H7 (cell line): ENCODE data around the gene THOC7. TPM values are rescaled to one million over a fixed set of nuclear protein-coding genes. Genes with fewer than 3 reads are reported as not detected.

Experiments used
- DNase-seq: peaks from one replicate; pipeline ENCODE4 v3.0.0; 2012
- H3K27me3 ChIP-seq: 2 replicates; pipeline ENCODE4 v1.6.0; 2011; ENCODE audit warnings: mild to moderate bottlenecking, low read length; ENCODE audit not compliant: control insufficient read depth, insufficient read depth
- H3K36me3 ChIP-seq: replicated peaks from 2 replicates; pipeline ENCODE4 v1.5.1; 2011; ENCODE audit warnings: low read length; ENCODE audit not compliant: control insufficient read depth, insufficient read depth
- H3K4me3 ChIP-seq: 2 replicates; pipeline ENCODE4 v1.5.1; 2011; ENCODE audit warnings: low read depth, mild to moderate bottlenecking, control low read depth, low read length, moderate library complexity; ENCODE audit not compliant: insufficient read depth
- total RNA-seq: library from RNA; depleted of rRNA; stranded (reverse); fragments of >200 nt; shearing (Covaris generic); gene quantifications from 2 replicates; pipeline ENCODE4 v1.2.3, GENCODE V29; 2014

THOC7 gene
- total RNA-seq, 1 experiment from 2014 or later, result 52.0 TPM

DNA sequence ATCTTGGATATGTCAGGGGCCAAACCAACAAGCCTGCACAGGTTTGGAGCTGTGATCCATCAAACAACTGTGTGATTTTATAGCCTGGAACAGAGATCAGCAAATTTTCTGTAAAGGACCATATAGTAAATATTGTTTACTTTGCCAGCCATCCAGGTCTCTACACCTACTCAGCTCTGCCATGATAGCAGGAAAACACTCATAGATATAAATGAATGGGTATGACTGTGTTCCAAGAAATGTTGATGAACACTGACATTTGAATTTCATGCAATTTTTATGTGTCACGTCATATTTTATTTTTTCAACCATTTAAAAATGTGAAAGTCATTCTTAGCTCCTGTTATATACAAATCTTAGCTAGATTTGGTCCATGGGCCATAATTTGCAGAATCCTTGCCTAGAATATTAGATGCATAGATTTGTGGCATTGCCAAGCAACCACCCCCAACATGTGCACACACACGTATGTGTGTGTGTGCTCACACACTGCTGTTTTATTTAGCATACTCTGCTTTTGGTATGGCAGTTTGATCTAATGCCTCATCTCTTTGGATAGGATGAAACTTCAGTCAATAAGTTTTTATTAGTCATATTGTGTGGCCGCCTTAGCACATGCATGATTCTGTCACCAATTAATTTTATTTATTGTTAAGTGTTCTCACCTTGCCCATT is 6.5 kb upstream of the THOC7 start:
- Histone ChIP-seq H3K36me3 (no peaks in the 10 kb centered on the region), H3K27me3 (no peaks in the 10 kb centered on the region), H3K4me3 (no peak overlapping the region)
- DNase-seq, result no peak

GRCh38 chr3:63867225-63867624 is 3.6 kb upstream of the THOC7 start:
- Histone ChIP-seq H3K36me3 (no peaks in the 10 kb centered on the region), H3K4me3 (no peak overlapping the region), H3K27me3 (no peaks in the 10 kb centered on the region)
- no peak for DNase-seq

- Histone ChIP-seq H3K36me3 (no peaks in the 10 kb centered on the region), H3K27me3 (no peaks in the 10 kb centered on the region), H3K4me3 (peak overlapping the region; percentile 81)
- no peak for DNase-seq
Measured at GRCh38 chr3:63864965-63865327, 1.3 kb upstream of the THOC7 start.

GRCh38 chr3:63864008-63864964 is 681 bp upstream of the THOC7 start:
- peak overlapping the region; percentile 81 for H3K4me3 ChIP-seq
- no peaks in the 10 kb centered on the region for H3K36me3 ChIP-seq
- H3K27me3 ChIP-seq, result no peaks in the 10 kb centered on the region
- peak; percentile 85 for DNase-seq

- Histone ChIP-seq H3K4me3 (peak overlapping the region; percentile 93), H3K36me3 (no peaks in the 10 kb centered on the region), H3K27me3 (no peaks in the 10 kb centered on the region)
- DNase-seq, result no peak
Measured at GRCh38 chr3:63862804-63863149, 828 bp downstream of the THOC7 start.

GRCh38 chr3:63861306-63861705 is 2.3 kb downstream of the THOC7 start:
- Histone ChIP-seq H3K36me3 (no peaks in the 10 kb centered on the region), H3K27me3 (no peaks in the 10 kb centered on the region), H3K4me3 (no peak overlapping the region)
- peak; percentile 58 for DNase-seq

DNA sequence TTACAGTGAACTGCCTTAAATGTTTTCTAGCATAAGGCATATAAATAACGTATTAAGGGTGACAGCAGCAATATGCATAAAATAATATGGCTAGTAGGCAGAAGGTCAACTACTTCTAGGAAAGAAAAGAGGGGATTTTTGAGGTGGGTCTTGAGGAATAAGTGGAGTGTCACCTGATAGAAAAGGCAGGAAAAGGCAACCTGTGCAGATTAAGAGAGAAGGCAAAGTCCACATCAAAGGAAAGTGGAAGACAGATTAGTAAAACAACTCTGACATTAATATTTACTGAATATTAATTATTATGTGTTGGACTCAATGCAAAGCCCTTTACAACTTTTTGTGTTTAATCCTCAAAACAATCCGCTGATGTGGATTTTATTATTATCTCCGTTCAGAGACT is 2.8 kb downstream of the THOC7 start:
- Histone ChIP-seq H3K4me3 (no peak overlapping the region), H3K27me3 (no peaks in the 10 kb centered on the region), H3K36me3 (no peaks in the 10 kb centered on the region)
- DNase-seq, result no peak

- Histone ChIP-seq H3K4me3 (no peak overlapping the region), H3K36me3 (no peaks in the 10 kb centered on the region), H3K27me3 (no peaks in the 10 kb centered on the region)
- DNase-seq, result no peak
Measured at GRCh38 chr3:63857311-63857710, 6.3 kb downstream of the THOC7 start.

- Histone ChIP-seq H3K4me3 (no peak overlapping the region), H3K36me3 (no peaks in the 10 kb centered on the region), H3K27me3 (no peaks in the 10 kb centered on the region)
- peak; percentile 62 for DNase-seq
Measured at GRCh38 chr3:63855333-63855940, 8.2 kb downstream of the THOC7 start.

GRCh38 chr3:63853106-63853505 is 10.5 kb downstream of the THOC7 start:
- no peaks in the 10 kb centered on the region for H3K36me3 ChIP-seq
- no peaks in the 10 kb centered on the region for H3K27me3 ChIP-seq
- H3K4me3 ChIP-seq, result no peak overlapping the region
- DNase-seq, result no peak

GRCh38 chr3:63851287-63851686 is 12.3 kb downstream of the THOC7 start:
- H3K27me3 ChIP-seq, result no peaks in the 10 kb centered on the region
- DNase-seq, result no peak
- no peaks in the 10 kb centered on the region for H3K36me3 ChIP-seq
- H3K4me3 ChIP-seq, result no peak overlapping the region

GRCh38 chr3:63849175-63849574 is 14.4 kb downstream of the THOC7 start:
- no peak for DNase-seq

GRCh38 chr3:63847718-63848450 is 15.7 kb downstream of the THOC7 start:
- Histone ChIP-seq H3K4me3 (no peak overlapping the region), H3K36me3 (no peaks in the 10 kb centered on the region), H3K27me3 (no peaks in the 10 kb centered on the region)
- no peak for DNase-seq

More at GRCh38 chr3:63849175-63849574, 14.4 kb downstream of the THOC7 start:
- H3K36me3 ChIP-seq, result no peaks in the 10 kb centered on the region
- H3K27me3 ChIP-seq, result no peaks in the 10 kb centered on the region
- H3K4me3 ChIP-seq, result no peak overlapping the region

DNA sequence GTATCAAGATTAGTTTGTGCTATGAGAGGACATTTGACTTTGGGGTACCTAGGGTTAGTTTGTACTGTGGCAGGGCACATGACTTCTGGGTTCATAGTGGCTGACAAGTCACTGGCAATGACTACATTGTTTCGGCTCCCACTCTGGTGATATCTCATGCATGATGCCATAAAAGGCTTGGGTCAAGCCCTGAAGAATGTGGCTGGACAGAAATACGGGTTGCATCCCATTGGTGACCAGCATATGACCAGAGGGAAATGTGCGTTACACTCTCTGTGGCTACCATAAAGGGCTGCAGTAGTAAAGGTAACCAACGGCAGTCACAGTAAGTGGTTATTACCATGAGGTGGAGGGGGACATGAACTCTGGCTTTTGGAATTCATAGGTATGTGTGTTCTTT is 18.4 kb downstream of the THOC7 start:
- no peaks in the 10 kb centered on the region for H3K27me3 ChIP-seq
- H3K4me3 ChIP-seq, result no peak overlapping the region
- DNase-seq, result no peak
- H3K36me3 ChIP-seq, result no peaks in the 10 kb centered on the region
